ENCODE results near the gene FOSB. TPM values are rescaled to one million over a fixed set of nuclear protein-coding genes. Genes with fewer than 3 reads are reported as not detected.

The FOSB gene
- total and polyA plus RNA-seq, 9 of the 15 experiments (the other 6 are each of a cell fraction or from before 2014, with no cell fraction given) = 0.11 to 2.7 (median 0.73) TPM

DNA sequence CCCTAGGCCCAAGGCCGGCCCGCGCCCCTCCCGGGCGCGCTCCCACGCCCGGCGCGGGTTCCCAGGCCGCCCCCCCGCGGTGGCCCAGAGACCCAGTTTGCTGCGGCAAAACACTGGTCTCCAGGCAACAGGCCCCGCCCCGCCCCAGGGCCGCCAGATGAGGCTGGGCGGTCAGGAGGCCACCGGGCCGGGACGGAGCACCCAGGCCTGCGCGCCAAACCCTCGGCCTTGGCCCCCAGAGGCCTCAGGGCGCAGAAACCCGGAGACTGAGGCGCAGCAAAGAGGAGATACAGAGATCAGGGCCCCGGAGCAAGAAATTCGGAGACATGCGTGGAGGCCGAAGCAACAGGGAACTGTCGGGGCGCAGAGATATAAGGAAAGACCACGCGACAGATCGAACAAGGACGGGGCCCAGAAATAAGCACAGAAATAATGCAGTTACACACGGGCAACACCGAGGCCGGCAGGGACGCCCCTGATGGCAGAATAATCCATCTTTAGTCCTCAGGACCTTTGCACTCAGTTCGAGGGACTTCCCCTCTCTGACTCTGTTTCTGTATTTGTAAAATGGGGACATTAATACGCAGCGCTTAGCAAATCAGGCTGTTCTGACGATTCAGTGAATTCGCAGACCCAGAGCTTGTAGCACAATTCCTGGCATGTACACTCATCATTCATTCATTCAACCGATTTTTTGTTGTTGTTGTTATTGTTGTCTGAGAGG lies 23.3 kb upstream of the FOSB start (continued):
- TF ChIP-seq, protein P1, sequence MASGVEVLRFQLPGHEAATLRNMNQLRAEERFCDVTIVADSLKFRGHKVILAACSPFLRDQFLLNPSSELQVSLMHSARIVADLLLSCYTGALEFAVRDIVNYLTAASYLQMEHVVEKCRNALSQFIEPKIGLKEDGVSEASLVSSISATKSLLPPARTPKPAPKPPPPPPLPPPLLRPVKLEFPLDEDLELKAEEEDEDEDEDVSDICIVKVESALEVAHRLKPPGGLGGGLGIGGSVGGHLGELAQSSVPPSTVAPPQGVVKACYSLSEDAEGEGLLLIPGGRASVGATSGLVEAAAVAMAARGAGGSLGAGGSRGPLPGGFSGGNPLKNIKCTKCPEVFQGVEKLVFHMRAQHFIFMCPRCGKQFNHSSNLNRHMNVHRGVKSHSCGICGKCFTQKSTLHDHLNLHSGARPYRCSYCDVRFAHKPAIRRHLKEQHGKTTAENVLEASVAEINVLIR (CRISPR knock-in tag; IDR thresholded peaks at IDR 0.05) = no peak
- TF ChIP-seq MCM5 (IDR thresholded peaks at IDR 0.05; ENCODE audit: low read depth) (no peak), POLR2A (conservative IDR thresholded peaks at IDR 0.05) (peak; percentile 58), NR2C2 (CRISPR knock-in tag; IDR thresholded peaks at IDR 0.05) (0 out of 2 replicates have a peak, but pooled peaks have one; percentile 19), NR2C2 (tag; IDR thresholded peaks at IDR 0.05) (no peak), ADNP (tag; IDR thresholded peaks at IDR 0.05) (no peak), RBFOX2 (IDR thresholded peaks at IDR 0.05; ENCODE audit: low read depth, low read length) (peak; percentile 84), HOXB6 (CRISPR knock-in tag; IDR thresholded peaks at IDR 0.05; ENCODE audit: borderline replicate concordance) (no peak), RB1 (IDR thresholded peaks at IDR 0.05; ENCODE audit: low read depth) (peak; percentile 89), STAG1 (CRISPR knock-in tag; IDR thresholded peaks at IDR 0.05; ENCODE audit: borderline replicate concordance) (no peak), E2F3 (CRISPR knock-in tag; IDR thresholded peaks at IDR 0.05) (peak; percentile 73; the same call in 1 of the 2 replicates), MAFF (IDR thresholded peaks at IDR 0.05; ENCODE audit: low read length) (no peak), HMGN3 (IDR thresholded peaks at IDR 0.05; ENCODE audit: borderline replicate concordance, extremely low read depth, insufficient read length, low read depth, low read length) (peak; percentile 94)
- TF ChIP-seq, protein P2, sequence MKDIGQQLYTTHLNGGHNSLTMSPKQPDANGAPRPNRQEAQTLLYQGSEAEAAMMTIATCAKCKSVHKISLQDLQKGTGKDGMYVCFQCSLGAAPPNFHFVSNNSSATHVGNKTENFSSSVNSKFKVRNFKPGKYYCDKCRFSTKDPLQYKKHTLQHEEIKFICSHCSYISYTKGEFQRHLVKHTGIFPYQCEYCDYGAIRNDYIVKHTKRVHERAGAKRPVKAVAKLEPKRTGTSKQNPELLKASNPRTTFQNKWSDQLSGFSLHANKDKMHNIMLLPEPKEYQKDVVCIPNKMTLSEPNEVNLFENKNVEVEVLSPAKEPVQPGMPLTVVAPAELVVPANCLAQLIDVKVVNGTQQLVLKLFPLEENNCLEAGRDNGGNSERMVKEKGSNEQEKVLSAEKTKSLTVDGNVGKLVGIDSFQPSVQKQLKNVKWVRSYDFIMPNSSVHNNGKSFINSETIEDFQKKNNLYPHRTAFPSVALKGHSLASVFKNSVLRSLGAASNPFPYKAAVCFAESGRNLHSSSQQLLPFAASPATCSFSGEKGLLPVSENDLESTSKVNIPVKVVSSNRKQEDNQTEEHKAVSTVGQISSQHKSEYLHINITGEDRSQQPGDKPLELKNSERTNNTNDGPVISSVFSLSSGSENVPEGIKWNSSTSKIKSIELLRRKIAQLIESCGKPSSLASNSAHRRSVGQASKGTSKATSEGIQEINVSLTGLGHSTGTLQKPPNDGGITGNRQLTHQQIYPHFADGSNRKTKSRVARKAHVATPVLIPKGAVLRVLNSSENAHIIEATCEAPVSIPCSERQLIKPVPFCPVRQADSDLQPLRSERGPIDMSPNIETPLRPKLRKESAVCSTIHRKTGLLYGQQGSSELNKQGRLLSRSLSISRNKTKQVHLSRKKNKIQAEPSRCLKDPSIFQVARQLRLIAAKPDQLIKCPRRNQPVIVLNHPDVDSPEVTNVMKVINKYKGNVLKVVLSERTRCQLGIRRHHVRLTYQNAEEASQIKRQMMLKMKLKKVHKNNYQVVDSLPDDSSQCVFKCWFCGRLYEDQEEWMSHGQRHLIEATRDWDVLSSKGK (CRISPR knock-in tag; IDR thresholded peaks at IDR 0.05) = no peak
- TF ChIP-seq, protein P3, sequence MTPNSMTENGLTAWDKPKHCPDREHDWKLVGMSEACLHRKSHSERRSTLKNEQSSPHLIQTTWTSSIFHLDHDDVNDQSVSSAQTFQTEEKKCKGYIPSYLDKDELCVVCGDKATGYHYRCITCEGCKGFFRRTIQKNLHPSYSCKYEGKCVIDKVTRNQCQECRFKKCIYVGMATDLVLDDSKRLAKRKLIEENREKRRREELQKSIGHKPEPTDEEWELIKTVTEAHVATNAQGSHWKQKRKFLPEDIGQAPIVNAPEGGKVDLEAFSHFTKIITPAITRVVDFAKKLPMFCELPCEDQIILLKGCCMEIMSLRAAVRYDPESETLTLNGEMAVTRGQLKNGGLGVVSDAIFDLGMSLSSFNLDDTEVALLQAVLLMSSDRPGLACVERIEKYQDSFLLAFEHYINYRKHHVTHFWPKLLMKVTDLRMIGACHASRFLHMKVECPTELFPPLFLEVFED (CRISPR knock-in tag; conservative IDR thresholded peaks at IDR 0.05) = 0 out of 2 replicates have a peak, but pooled peaks have one; percentile 39
- TF ChIP-seq, protein P4, sequence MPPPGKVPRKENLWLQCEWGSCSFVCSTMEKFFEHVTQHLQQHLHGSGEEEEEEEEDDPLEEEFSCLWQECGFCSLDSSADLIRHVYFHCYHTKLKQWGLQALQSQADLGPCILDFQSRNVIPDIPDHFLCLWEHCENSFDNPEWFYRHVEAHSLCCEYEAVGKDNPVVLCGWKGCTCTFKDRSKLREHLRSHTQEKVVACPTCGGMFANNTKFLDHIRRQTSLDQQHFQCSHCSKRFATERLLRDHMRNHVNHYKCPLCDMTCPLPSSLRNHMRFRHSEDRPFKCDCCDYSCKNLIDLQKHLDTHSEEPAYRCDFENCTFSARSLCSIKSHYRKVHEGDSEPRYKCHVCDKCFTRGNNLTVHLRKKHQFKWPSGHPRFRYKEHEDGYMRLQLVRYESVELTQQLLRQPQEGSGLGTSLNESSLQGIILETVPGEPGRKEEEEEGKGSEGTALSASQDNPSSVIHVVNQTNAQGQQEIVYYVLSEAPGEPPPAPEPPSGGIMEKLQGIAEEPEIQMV (tag; conservative IDR thresholded peaks at IDR 0.05; ENCODE audit: low read depth) = no peak
- TF ChIP-seq, protein P5, sequence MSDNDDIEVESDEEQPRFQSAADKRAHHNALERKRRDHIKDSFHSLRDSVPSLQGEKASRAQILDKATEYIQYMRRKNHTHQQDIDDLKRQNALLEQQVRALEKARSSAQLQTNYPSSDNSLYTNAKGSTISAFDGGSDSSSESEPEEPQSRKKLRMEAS (CRISPR knock-in tag; IDR thresholded peaks at IDR 0.05) = peak; percentile 40; the same call in 1 of the 2 replicates
